NCI-H1417 treated with DMSO at 0.1 percent for 48 hours (cell line): ENCODE measurements around the gene ANAPC1.
"Not testable (repeated sequence)": the region's sequence is repeated elsewhere in the genome, so short reads cannot be mapped to it uniquely, and the experiment has no call there.

Source experiments
- DNase-seq: peaks from one replicate; lab custom pipeline; 2025; lab: John Stamatoyannopoulos, UW

Gene ANAPC1

GRCh38 chr2:111905475-111905869 is 21.5 kb upstream of the ANAPC1 start:
- not testable (repeated sequence) for DNase-seq

DNA sequence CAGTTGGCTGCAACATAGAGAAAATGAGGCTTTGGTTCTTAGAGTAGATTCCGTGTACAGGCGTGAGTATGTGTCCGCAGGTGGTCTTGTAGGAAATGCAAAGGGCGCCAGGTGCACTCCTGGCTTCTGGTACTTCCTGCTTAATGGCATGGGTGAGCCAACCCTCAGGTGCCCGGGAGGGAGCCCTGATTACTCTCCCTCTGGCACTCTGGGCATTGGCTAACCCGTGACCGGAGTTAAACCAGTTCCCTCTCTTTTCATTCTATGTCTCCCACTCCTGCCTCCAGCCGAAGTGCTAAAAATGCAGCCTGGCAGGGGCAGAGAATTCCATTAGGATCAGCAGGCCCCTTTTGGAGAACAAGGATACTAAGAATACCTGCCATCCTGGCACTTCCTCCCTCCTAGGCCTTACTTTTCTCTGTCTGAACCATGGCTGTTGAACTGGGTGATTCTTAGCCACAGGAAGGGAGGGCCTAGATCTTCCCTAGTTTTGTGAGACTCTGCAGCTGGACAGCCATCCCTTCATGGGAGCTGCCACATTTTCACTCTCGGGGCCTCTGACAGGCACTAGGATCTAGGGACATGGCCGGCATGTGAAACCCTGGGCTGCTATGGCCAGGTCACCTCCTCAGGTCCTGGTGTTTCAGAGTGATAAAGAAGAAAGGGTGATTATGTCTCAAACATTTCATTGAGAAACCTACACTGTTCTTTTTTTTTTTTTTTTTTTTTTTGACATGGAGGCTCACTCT is 20.9 kb upstream of the ANAPC1 start:
- DNase-seq, result no peak

- no peak for DNase-seq
Observed at GRCh38 chr2:111903930-111904439, 20.0 kb upstream of the ANAPC1 start.

GRCh38 chr2:111903516-111903915 is 19.5 kb upstream of the ANAPC1 start:
- DNase-seq, result no peak

DNA sequence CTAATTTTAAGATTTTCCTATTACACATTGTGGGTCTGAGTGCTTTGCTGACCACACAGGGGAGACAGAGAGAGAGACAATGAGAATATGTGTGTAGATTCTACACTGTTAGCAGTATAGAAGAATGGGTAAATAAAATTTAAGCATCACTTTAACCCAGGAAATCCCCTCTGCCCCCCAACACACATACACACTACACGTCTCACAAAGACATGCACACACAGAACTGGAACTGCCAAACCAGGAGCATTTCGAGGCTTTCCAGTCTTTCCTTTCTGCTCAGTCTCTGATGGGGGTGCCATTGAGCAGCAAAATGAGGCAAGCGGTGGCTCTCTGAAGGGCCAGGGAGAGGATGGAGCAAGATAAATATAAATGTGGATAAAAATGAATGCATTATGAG is 16.9 kb upstream of the ANAPC1 start:
- DNase-seq, result no peak

DNA sequence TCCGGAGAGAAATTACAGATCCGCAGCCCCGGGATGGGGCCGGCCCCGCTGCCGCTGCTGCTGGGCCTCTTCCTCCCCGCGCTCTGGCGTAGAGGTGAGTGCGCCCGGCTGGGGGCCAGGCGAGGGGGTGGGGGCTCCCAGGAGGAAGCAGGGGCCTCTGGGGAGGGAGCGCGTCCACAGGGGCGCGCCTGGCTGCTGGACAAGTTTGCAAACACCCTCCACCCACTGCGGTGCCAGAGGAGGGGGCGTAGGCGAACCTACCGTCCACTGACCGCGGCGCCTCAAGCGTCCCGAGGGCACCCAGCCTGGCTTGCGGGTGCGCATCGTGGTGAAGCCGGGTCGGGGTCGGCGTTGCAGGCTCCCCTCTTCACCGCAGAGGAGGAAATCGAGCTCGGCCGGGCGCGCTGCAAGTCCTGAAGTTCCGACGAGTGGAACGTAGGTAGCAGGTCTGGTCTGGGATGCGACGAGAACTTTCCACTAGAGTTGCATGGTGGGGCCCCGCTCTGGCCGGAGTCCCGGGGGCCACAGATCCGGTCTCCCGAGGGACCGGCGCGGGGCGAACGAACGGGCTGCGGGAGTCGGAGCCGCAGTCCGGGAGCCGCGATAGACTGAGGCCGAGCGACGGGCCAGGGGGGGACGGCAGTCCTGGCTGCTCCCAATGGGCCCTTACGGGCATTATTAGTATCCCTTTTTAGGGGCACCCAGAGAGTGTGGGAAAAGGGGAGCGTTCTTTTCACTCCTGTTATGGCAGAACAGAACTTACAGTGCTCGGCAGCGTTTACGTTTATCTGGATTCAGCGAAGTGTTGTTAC is 14.9 kb upstream of the ANAPC1 start:
- DNase-seq, result no peak

DNA sequence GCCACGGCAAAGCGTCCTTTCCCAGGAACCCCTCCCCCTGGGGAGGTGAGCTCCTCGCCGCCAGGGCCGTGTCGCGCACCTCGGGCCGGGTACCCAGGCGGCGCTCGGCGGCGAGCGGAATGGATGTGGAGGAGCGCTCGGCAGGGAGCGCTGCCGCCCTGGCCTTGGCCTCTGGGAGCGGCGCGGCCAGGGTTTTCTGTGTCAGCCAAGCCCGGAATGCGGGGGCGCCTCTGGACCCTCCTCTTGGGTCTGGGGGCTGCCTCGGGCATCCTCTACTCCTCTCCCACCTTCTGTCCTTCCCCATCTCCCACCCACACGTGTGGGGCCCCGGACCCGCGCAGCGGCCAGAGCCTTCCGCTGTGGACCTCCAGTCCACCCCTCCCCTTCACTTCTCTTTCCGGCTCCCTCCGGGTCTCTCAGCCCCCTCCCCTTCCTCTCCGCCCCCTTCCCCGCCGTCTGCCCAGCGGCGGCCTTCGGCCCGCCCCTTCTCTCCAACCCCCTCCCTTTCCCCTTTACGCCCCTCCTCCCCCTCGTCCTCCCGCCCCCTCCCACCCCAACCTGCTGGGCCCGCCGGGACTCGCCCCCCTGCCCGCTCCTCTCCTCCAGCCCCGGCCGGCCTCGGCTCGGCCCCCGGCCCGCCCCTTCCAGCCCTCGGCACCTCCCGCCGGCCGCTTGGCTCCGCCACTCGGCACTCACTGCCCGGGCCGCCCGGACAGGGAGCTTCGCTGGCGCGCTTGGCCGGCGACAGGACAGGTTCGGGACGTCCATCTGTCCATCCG is 14.1 kb upstream of the ANAPC1 start, which contains the start of gene MERTK:
Gene MERTK, plus strand, starts transcription at position 684 of the 779 bp plus-strand sequence. CDS start 129 bp downstream, outside the sequence.
- DNase-seq, result no peak

GRCh38 chr2:111897630-111897923 is 13.6 kb upstream of the ANAPC1 start:
- DNase-seq, result no peak

DNA sequence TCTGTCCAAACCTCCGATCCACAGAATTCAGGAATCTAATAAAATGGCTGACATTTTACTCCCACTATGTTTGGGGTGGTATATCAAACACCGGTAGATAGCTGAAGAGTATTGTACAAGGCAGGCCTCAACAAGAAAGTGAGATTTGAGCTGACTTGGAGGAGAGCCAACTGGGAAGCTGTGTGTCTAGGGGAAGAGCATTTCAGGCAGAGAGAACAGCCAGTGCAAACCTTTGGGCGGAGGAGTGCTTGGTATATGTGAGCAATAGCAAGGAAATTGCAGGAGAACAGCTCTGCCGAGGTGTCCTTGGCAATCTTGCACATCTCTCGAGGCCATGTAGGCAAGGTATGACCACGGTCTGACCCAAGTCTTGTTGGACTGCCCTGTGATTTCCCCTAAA is 12.6 kb upstream of the ANAPC1 start:
- DNase-seq, result no peak

DNA sequence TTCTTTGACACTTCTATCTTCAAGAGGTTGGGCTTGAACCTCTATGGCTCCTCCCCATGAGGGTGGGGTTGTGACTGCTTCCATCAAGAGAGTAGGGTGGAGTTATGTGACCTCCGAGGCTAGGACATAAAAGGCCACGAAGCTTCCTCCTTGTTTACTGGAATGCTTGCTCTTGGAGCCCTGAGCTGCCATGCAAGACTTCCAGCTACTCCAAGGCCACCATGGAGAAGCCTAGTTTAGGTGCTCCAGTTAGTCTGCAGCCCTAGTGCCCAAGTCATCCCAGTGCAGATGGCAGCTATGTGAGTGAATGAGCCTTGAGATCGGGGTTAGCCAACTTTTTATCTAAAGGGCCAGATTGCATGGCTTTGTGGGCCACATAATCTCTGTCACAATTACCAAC is 12.0 kb upstream of the ANAPC1 start:
- DNase-seq, result no peak

- peak; percentile 1 for DNase-seq
Observed at GRCh38 chr2:111884592-111884964, 585 bp upstream of the ANAPC1 start.

DNA sequence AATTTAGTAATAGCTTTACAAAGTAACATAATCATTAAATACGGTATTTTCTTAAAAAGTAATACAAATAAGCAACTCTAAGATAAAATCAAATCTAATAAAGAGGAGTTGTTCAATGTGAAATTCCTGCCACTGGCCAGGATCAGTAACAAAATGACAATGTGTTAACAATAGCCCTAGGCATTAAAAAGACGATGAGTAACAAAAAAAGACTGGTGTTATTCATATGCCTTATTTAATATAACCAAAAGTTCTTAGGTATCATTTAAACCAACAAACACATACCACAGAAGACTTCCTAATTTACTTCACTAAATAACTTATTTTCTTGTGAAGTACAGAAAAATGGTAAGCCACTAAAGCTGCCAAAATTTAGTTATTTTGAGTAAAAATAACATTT is 11.2 kb downstream of the ANAPC1 start:
- DNase-seq, result not testable (repeated sequence)

DNA sequence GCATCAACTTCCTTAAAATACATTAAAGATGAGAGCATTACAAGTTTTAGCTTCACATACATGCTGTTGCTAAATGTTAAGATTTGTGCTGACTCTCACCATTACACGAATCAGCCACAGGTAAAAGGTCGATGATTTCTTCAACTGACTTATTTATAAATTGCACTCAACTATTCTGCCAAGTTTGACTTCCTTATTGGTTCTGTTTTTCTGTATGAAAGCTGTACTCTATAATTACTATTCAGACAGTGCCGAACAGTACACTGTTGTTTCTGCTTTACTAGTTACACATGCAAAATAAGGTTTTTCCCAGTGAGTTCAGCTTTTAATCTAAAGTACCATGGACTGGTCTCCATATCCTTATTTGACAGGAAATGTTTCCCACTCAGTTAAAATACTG is 18.9 kb downstream of the ANAPC1 start:
- DNase-seq, result not testable (repeated sequence)

DNA sequence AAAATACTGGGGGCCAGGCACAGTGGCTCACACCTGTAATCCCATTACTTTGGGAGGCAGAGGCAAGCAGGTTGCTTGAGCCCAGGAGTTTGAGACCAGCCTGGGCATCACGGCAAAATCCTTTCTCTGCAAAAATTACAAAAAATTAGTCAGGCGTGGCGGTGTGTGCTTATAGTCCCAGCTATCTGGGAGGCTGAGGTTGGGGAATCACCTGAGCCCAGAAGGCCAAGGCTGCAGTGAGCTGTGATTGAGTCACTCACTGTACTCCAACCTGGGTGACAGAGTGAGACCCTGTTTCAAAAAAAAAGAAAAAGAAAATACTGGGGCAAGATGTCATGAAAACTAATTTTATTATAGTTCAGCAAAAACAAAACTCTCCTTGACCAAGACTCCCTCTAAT is 24.0 kb downstream of the ANAPC1 start:
- DNase-seq, result not testable (repeated sequence)

- DNase-seq, result not testable (repeated sequence)
Observed at GRCh38 chr2:111852544-111852943, 31.4 kb downstream of the ANAPC1 start.

DNA sequence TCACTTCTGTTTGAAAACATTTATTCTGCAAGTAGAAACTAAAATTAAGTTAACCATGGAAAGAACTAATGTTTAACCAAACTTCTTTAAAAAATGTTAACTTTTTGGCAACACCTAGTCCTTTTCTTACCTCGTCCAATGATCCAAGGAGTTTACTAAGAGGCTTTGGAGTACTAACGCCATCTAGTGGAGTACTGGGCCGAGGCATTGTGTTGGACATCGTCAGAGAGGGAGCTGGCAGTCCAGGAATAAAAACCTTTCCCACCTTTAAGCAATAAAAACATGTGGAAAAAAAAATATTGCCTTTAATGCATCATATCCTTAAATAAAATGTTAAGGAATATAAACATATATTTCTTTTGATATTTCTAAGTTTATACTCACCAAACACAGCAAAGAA is 33.3 kb downstream of the ANAPC1 start:
- not testable (repeated sequence) for DNase-seq

GRCh38 chr2:111839625-111840282 is 44.2 kb downstream of the ANAPC1 start:
- not testable (repeated sequence) for DNase-seq

- DNase-seq, result not testable (repeated sequence)
Observed at GRCh38 chr2:111838992-111839391, 45.0 kb downstream of the ANAPC1 start.

- not testable (repeated sequence) for DNase-seq
Observed at GRCh38 chr2:111834221-111834620, 49.8 kb downstream of the ANAPC1 start.

DNA sequence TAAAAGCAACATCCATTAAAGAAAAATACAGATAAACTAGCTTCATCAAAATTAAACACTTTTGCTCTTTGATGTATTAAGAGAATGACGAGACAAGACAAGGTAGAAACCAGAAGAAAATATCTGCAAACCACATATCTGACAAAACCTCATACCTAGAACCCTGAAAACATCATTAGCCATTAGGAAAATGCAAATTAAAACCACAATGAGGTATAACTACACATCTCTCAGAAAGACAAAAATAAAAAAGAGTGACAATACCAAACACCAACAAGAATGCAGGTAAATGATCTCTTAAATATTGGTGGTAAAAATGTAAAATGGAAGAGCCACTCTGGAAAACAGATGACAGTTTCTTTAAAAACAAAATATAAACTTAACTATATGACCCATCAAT is 53.5 kb downstream of the ANAPC1 start:
- not testable (repeated sequence) for DNase-seq

DNA sequence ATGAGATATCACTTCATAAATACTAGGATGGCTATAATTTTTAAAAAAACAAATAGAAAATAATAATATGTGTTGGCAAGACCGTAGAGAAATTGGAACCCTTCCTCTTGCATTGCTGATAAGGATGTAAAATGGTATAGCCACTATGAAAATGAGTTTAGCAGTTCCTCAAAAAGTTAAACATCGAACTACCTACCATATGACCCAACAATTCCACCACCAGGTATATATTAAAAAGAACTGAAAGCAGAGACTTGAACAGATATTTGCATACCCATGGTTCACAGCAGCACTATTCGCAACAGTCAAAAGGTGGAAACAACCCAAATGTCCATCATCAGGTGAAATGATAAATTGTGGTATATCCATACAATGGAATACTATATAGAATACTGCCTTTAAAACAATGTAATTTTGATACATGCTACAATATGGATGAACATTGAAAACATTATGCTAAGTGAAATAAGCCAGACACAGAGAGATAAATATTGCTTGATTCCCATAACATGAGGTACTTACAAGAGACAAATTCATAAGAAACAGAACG is 55.7 kb downstream of the ANAPC1 start:
- DNase-seq, result not testable (repeated sequence)
